GM12865 (cell line): ENCODE results near the gene KISS1R.

Source experiments
- DNase-seq: peaks from one replicate; pipeline ENCODE4 v3.0.0; 2010; ENCODE audit warnings: low read depth
- H3K4me3 ChIP-seq: 2 replicates; pipeline ENCODE4 v1.5.1; 2011; ENCODE audit warnings: mild to moderate bottlenecking, low read depth, low read length, control low read depth
- TF ChIP-seq, protein P1 (sequence below): IDR thresholded peaks from 2 replicates; pipeline ENCODE4 v1.5.1; 2011; ENCODE audit warnings: low read length, control low read depth, low read depth, inconsistent platforms; ENCODE audit not compliant: insufficient read depth; ENCODE audit errors: missing control alignments

Gene KISS1R

DNA sequence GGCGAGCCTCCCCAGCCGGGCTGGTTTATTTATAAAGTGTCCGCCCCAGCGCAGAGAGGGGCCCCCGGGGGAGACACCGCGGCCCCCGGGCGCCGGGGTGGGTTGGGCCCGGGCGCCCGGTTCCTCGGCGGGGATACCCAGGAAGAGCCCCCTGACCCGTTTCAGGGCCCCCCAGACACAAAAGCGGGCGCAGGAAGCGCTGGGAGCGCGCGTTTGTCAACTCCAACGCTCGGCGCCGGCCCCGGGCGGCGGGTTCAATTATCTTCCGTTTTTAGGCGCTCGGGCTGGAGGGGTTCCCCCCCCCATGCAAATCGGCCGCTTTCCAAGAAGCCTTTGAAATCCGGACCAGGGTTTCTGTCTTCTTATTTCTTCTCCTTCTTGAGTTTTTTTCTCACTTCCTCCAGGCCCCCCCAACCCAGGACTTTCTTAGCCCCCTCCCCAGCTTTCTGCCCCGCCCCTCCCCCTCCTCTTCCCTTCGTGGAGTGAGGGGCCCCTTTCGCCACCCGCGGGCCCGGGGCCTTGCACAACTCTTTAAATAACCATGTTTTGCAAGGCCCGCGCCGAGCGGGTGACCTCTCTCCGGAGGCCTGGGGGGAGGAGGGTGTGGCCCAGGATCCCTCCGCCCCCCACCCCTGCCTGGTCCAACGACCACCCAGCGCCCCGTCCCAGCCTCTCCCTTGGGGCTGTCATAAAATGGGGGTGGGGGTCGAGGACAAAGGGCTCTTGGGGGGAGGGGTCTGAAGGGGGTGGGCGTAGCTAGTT, 9.6 kb downstream of the KISS1R start:
- H3K4me3 ChIP-seq, result peak overlapping the region; percentile 87
- TF ChIP-seq, protein P1, sequence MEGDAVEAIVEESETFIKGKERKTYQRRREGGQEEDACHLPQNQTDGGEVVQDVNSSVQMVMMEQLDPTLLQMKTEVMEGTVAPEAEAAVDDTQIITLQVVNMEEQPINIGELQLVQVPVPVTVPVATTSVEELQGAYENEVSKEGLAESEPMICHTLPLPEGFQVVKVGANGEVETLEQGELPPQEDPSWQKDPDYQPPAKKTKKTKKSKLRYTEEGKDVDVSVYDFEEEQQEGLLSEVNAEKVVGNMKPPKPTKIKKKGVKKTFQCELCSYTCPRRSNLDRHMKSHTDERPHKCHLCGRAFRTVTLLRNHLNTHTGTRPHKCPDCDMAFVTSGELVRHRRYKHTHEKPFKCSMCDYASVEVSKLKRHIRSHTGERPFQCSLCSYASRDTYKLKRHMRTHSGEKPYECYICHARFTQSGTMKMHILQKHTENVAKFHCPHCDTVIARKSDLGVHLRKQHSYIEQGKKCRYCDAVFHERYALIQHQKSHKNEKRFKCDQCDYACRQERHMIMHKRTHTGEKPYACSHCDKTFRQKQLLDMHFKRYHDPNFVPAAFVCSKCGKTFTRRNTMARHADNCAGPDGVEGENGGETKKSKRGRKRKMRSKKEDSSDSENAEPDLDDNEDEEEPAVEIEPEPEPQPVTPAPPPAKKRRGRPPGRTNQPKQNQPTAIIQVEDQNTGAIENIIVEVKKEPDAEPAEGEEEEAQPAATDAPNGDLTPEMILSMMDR, result no peak
- peak; percentile 81 for DNase-seq

DNA sequence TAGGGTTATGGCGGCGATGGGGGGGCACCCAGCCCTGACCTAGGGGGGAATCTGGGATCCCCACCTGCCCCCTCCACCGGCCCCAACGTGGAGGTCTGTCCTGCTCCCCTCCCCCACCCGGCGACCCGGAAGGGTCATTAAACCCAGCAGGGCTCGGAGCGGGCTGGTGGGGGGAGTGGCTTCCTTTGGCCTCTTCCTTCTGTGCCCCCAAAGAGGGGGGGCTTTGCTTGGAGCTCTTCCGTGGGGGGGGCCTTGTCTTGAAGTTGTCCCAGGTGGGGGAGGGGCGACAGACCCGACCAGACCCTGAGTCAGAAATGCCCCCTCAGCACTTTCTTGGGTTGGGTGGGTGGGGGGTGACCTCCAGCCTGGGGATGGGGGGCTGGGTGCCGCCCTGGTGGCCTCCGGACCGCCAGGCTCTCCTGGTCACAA, 10.2 kb downstream of the KISS1R start:
- TF ChIP-seq, protein P1, result no peak
- peak overlapping the region; percentile 87 for H3K4me3 ChIP-seq
- peak; percentile 46 for DNase-seq

DNA sequence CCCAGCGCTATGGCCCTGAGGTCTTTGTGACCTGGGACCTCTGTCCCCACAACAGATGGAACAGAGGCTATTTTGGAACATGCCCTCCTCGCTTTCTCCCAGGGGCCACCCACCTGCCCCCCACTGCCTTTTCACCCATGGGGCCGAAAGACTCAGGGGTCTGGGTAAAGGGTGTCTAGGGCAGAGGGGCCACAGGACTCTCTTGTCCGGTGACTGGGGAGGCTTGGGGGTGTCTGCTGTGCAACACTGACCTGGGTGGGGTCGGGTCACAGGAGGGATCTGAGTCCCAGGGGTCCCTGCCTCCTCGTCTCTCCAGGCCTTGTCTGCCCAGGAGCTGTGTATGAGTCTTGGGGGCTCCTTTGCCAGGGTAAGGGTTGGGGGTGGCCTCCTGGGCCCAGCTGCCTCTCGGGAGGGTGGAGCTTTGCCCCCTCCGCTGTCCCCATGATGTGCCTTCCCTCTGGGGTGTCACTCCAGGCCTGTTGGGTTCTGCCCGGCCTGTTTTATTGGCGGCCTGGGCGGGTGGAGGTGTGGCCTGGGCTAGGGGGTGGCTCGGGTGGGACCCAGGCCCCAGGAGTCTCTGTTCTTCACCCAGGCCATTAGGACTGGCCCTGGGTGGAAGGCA, 10.8 kb downstream of the KISS1R start:
- no peak for DNase-seq
- TF ChIP-seq, protein P1, result no peak
- H3K4me3 ChIP-seq, result peak overlapping the region; percentile 87

DNA sequence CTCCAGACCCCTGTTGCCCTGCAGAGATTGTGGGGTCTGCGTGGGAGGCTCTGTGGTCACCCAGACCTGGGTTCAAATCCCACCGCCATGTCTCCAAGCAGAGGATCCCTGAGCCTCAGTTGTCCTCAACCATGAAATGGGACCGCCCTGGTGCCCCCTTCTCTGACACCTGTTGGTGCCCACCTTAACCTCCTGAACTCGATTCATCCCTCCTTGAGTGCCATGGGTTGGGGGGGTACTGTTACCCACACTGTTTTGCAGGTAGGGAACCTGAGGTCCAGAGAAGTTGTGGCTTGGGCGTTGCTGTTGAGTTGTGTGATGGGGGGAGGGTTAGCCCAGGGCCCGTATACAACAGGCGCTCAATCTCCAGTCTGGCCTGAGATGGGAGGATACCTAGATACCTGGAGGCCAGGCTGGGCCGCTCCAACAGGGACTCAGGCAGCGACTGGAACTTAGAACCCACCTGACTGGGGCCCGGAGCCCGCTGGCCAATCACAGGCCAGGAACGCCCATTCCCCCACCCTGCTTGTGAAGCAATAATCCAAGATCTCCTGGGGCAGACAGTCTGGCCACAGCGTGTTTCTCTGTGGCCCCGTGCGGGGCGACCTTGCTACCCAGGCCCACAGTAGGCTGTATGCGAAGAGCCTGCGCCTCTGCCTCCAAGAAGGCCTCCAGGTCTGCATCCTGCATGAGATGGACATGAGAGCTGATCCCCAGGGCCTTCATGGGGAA, 11.5 kb downstream of the KISS1R start:
- no peak overlapping the region for H3K4me3 ChIP-seq
- TF ChIP-seq, protein P1, result no peak
- DNase-seq, result no peak

DNA sequence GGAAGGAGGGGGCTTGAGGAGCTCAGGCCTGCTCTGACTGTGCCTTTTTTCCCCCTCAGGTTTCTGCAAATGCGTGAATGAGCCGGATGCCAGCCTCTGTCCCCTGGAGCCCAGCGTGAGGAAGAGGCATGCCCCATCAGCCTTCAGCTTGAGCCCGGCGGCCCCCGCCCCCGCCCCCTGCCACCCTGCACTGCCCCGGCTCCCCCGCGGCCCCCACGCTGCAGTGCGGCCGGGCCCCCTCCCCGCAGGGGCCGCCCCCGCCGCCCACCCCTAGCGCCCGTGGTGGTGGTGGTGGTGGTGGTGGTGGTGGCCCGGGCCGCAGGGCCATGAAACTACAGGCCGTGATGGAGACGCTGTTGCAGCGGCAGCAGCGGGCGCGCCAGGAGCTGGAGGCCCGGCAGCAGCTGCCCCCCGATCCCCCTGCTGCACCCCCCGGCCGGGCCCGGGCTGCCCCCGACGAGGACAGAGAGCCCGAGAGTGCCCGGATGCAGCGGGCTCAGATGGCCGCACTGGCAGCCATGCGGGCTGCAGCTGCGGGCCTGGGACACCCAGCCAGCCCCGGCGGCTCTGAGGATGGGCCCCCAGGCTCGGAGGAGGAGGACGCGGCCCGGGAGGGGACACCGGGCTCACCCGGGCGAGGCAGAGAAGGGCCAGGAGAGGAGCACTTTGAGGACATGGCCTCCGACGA, 12.2 kb downstream of the KISS1R start:
- TF ChIP-seq, protein P1, result no peak
- DNase-seq, result no peak
- H3K4me3 ChIP-seq, result no peak overlapping the region

DNA sequence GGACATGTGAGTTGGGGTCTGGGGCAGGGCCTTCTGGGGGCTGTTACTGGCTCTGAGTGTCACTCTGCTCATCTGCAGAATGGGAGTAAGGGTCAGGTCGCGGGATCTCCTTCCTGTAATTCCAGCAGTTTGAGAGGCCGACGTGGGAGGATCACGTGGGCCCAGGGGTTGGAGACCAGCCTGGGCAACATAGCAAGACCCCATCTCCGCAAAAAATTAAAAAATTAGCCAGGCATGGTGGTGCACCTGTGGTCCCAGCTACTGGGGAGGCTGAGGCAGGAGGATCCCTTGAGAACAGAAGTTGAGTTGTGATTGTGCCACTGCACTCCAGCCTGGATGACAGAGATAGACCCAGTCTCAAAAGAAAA, 12.7 kb downstream of the KISS1R start:
- no peak for DNase-seq
- no peak overlapping the region for H3K4me3 ChIP-seq
- TF ChIP-seq, protein P1, result no peak
